OCI-LY7 (cell line): Measurements from ENCODE around the gene PAK4. TPM values are rescaled to one million over a fixed set of nuclear protein-coding genes. Genes with fewer than 3 reads are reported as not detected.

Experiments
- BruUV-seq: library from RNA; stranded (reverse); fragments of 400-500 nt; replicated peaks from 2 replicates; lab custom pipeline; 2021; lab: Mats Ljungman, UMichigan
- CTCF ChIA-PET: fragments of 300-600 bp; sonication (Branson Sonifier 250); formaldehyde crosslinking; loops from one replicate; lab custom pipeline; 2022; ENCODE audit warnings: antibody characterized with exemption; ENCODE audit not compliant: unreplicated experiment; lab: Charles Lee
- POLR2A ChIA-PET: fragments of 300-600 bp; sonication (Branson Sonifier 250); formaldehyde crosslinking; loops from one replicate; lab custom pipeline; 2022; ENCODE audit warnings: antibody characterized with exemption; lab: Charles Lee
- DNase-seq: peaks from one replicate; pipeline ENCODE4 v3.0.0-alpha.2; 2015; ENCODE audit warnings: low spot score
- H2AFZ ChIP-seq: fragments of 200-600 bp; sonication (generic), shearing (Covaris generic); 2 replicates; pipeline ENCODE4 v1.6.1; 2014; ENCODE audit warnings: mild to moderate bottlenecking, antibody characterized with exemption, low read length, moderate library complexity
- H3K27ac ChIP-seq: fragments of 200-600 bp; sonication (generic); 2 replicates; pipeline ENCODE4 v1.5.1; 2014; ENCODE audit warnings: mixed run types, low read depth, mild to moderate bottlenecking, moderate library complexity, low read length, inconsistent platforms; ENCODE audit not compliant: poor library complexity, severe bottlenecking
- H3K36me3 ChIP-seq: fragments of 200-600 bp; sonication (generic); 2 replicates; pipeline ENCODE4 v1.6.1; 2014; ENCODE audit warnings: mild to moderate bottlenecking, antibody characterized with exemption, low read length, moderate library complexity, mixed read lengths; ENCODE audit not compliant: insufficient read depth
- H3K4me1 ChIP-seq: fragments of 200-600 bp; sonication (generic); 2 replicates; pipeline ENCODE4 v1.5.1; 2014; ENCODE audit warnings: mild to moderate bottlenecking, low read length; ENCODE audit not compliant: insufficient read depth, poor library complexity, severe bottlenecking
- H3K4me2 ChIP-seq: fragments of 200-600 bp; sonication (generic); 2 replicates; pipeline ENCODE4 v1.6.1; 2014; ENCODE audit warnings: mild to moderate bottlenecking, low read length
- H3K4me3 ChIP-seq: fragments of 200-600 bp; sonication (generic); 2 replicates; pipeline ENCODE4 v1.5.1; 2014; ENCODE audit warnings: mild to moderate bottlenecking, low read depth, low read length; ENCODE audit not compliant: poor library complexity, severe bottlenecking
- H3K79me2 ChIP-seq: fragments of 200-600 bp; sonication (generic); 2 replicates; pipeline ENCODE4 v1.6.1; 2016; ENCODE audit warnings: low read depth, mild to moderate bottlenecking, low read length, moderate library complexity, mixed read lengths; ENCODE audit not compliant: insufficient read depth
- H3K9me2 ChIP-seq: fragments of 200-600 bp; sonication (generic); 2 replicates; pipeline ENCODE4 v1.6.1; 2016; ENCODE audit warnings: mild to moderate bottlenecking, low read length, mixed read lengths; ENCODE audit not compliant: insufficient read depth
- H3K9me3 ChIP-seq: fragments of 200-600 bp; sonication (generic); 2 replicates; pipeline ENCODE4 v1.6.1; 2014; ENCODE audit warnings: mild to moderate bottlenecking, mixed run types, low read length, mixed read lengths
- H4K20me1 ChIP-seq: fragments of 200-600 bp; sonication (generic); 2 replicates; pipeline ENCODE4 v1.6.1; 2014; ENCODE audit warnings: mild to moderate bottlenecking, antibody characterized with exemption, low read length, moderate library complexity, mixed read lengths; ENCODE audit not compliant: insufficient read depth
- CTCF ChIP-seq: fragments of 200-600 bp; sonication (generic); conservative IDR thresholded peaks from 2 replicates; pipeline ENCODE4 v1.5.1; 2014; ENCODE audit warnings: mild to moderate bottlenecking, antibody characterized with exemption, low read length, moderate library complexity, mixed read lengths
- EZH2phosphoT487 ChIP-seq: fragments of 200-600 bp; sonication (generic); IDR thresholded peaks from 2 replicates; pipeline ENCODE4 v1.6.1; 2018; ENCODE audit warnings: low read depth, borderline replicate concordance, mild to moderate bottlenecking, mixed run types, antibody characterized with exemption, low read length, moderate library complexity, mixed read lengths
- intact Hi-C: fragments of 100-400 bp; cut with micrococcal nuclease; formaldehyde crosslinking; loops from one replicate; pipeline ENCODE4 v1.10.0; 2022; ENCODE audit not compliant: unreplicated experiment
- total RNA-seq, 2 experiments: library from RNA; depleted of rRNA in 1 of 2; stranded (reverse); fragments of >200 nt in 1 of 2; shearing (Covaris generic) in 1 of 2; gene quantifications; 2 replicates each; pipeline ENCODE4 v1.2.3, GENCODE V29; 2014 to 2022

Gene PAK4
- total RNA-seq, 2 experiments from 2014 or later: 7.8 to 26.7 TPM

DNA sequence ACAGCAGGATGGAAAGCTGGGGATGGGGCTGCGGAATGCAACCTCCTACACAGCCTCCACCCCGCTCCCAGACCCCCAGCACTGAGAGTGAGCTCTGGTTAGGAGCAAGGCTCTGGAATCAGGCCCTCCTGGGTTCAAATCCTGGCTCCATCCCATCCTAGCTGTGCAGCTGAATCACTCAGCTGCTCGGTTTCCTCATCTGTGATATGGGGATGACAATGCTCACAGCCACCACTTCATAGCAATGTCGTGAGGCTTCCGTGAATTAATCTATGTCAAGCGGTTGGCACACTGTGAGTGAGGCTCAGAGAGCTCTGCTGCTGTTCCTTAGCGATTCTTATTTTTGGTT, 40.9 kb upstream of the PAK4 start:
- no peak overlapping the region for H3K4me3 ChIP-seq
- CTCF ChIA-PET: no interaction called here
- BruUV-seq: no TSS peak
- H4K20me1 ChIP-seq: no peaks in the 10 kb centered on the region
- H3K9me2 ChIP-seq: no peaks in the 10 kb centered on the region
- intact Hi-C loops: no loop called here
- POLR2A ChIA-PET: no interaction called here
- no peak overlapping the region for H3K27ac ChIP-seq
- H3K36me3 ChIP-seq: no peaks in the 10 kb centered on the region
- H3K4me2 ChIP-seq: no peak overlapping the region
- no peak for DNase-seq
- H2AFZ ChIP-seq: no peak overlapping the region
- no peak for TF ChIP-seq EZH2phosphoT487
- TF ChIP-seq CTCF: no peak
- no peaks in the 10 kb centered on the region for H3K79me2 ChIP-seq
- H3K9me3 ChIP-seq: no peaks in the 10 kb centered on the region
- H3K4me1 ChIP-seq: no peaks in the 10 kb centered on the region

GRCh38 chr19:39085392-39085791, 40.2 kb upstream of the PAK4 start:
- Histone ChIP-seq H3K79me2 (no peaks in the 10 kb centered on the region), H3K27ac (no peak overlapping the region), H3K9me2 (no peaks in the 10 kb centered on the region), H3K36me3 (no peaks in the 10 kb centered on the region), H3K9me3 (no peaks in the 10 kb centered on the region), H4K20me1 (no peaks in the 10 kb centered on the region), H3K4me2 (no peak overlapping the region), H3K4me3 (no peak overlapping the region), H2AFZ (no peak overlapping the region), H3K4me1 (no peaks in the 10 kb centered on the region)
- BruUV-seq: no TSS peak
- TF ChIP-seq EZH2phosphoT487 (no peak), CTCF (no peak)
- ChIA-PET CTCF (no interaction called here), POLR2A (no interaction called here)
- DNase-seq: no peak
- intact Hi-C loops: no loop called here

GRCh38 chr19:39086386-39086785, 39.2 kb upstream of the PAK4 start:
- Histone ChIP-seq H3K4me1 (no peaks in the 10 kb centered on the region), H3K27ac (no peak overlapping the region), H3K36me3 (no peaks in the 10 kb centered on the region), H3K79me2 (no peaks in the 10 kb centered on the region), H3K4me2 (no peak overlapping the region), H3K9me3 (no peaks in the 10 kb centered on the region), H2AFZ (no peak overlapping the region), H4K20me1 (no peaks in the 10 kb centered on the region), H3K9me2 (no peaks in the 10 kb centered on the region), H3K4me3 (no peak overlapping the region)
- POLR2A ChIA-PET: interaction anchor here (0.6 to 0.7 kb wide), 2 partner anchors 18 to 40 kb away, joined by 3 to 6 read pairs; no protein-coding TSS in a partner anchor
- no TSS peak for BruUV-seq
- DNase-seq: no peak
- CTCF ChIA-PET: no interaction called here
- intact Hi-C loops: no loop called here
- TF ChIP-seq CTCF (no peak), EZH2phosphoT487 (no peak)
